HG03095 (cell line): ENCODE data around the gene RNASET2.
"Not testable (repeated sequence)": the region's sequence is repeated elsewhere in the genome, so short reads cannot be mapped to it uniquely, and the experiment has no call there.

Source experiments
- ATAC-seq: cut with Tn5 transposase; IDR thresholded peaks from one replicate; pipeline ENCODE4 v1.9.1; 2021; ENCODE audit warnings: moderate library complexity; ENCODE audit not compliant: unreplicated experiment

The RNASET2 gene

GRCh38 chr6:166905505-166906134 lies 50.7 kb downstream of the RNASET2 start:
- ATAC-seq, result no peak

GRCh38 chr6:166905013-166905412 lies 51.3 kb downstream of the RNASET2 start:
- ATAC-seq, result no peak

GRCh38 chr6:166904101-166904746 lies 52.1 kb downstream of the RNASET2 start:
- ATAC-seq, result no peak

- no peak for ATAC-seq
Observed at GRCh38 chr6:166903500-166903899, 52.9 kb downstream of the RNASET2 start.

- ATAC-seq, result no peak
Observed at GRCh38 chr6:166903027-166903426, 53.3 kb downstream of the RNASET2 start.

GRCh38 chr6:166902211-166902755 lies 54.1 kb downstream of the RNASET2 start:
- ATAC-seq, result no peak

GRCh38 chr6:166901626-166902025 lies 54.7 kb downstream of the RNASET2 start:
- no peak for ATAC-seq

- no peak for ATAC-seq
Observed at GRCh38 chr6:166900956-166901607, 55.3 kb downstream of the RNASET2 start.

- no peak for ATAC-seq
Observed at GRCh38 chr6:166900130-166900708, 56.1 kb downstream of the RNASET2 start.

GRCh38 chr6:166898910-166899309 lies 57.4 kb downstream of the RNASET2 start:
- ATAC-seq, result no peak

- ATAC-seq, result not testable (repeated sequence)
Observed at GRCh38 chr6:166894614-166895013, 61.7 kb downstream of the RNASET2 start.

GRCh38 chr6:166892472-166892871 lies 63.9 kb downstream of the RNASET2 start:
- not testable (repeated sequence) for ATAC-seq

GRCh38 chr6:166886773-166887172 lies 69.6 kb downstream of the RNASET2 start:
- not testable (repeated sequence) for ATAC-seq

GRCh38 chr6:166884958-166885357 lies 71.4 kb downstream of the RNASET2 start:
- not testable (repeated sequence) for ATAC-seq

GRCh38 chr6:166879594-166879993 lies 76.8 kb downstream of the RNASET2 start:
- ATAC-seq, result no peak
